HG02870 (cell line): ENCODE data around the gene PNPLA1.

Experiments used
- ATAC-seq: cut with Tn5 transposase; IDR thresholded peaks from one replicate; pipeline ENCODE4 v1.9.1; 2021; ENCODE audit warnings: mild to moderate bottlenecking, moderate library complexity; ENCODE audit not compliant: unreplicated experiment

The PNPLA1 gene, protein sequence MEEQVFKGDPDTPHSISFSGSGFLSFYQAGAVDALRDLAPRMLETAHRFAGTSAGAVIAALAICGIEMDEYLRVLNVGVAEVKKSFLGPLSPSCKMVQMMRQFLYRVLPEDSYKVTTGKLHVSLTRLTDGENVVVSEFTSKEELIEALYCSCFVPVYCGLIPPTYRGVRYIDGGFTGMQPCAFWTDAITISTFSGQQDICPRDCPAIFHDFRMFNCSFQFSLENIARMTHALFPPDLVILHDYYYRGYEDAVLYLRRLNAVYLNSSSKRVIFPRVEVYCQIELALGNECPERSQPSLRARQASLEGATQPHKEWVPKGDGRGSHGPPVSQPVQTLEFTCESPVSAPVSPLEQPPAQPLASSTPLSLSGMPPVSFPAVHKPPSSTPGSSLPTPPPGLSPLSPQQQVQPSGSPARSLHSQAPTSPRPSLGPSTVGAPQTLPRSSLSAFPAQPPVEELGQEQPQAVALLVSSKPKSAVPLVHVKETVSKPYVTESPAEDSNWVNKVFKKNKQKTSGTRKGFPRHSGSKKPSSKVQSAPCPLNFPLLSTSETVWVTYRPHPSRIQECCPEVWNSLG

DNA sequence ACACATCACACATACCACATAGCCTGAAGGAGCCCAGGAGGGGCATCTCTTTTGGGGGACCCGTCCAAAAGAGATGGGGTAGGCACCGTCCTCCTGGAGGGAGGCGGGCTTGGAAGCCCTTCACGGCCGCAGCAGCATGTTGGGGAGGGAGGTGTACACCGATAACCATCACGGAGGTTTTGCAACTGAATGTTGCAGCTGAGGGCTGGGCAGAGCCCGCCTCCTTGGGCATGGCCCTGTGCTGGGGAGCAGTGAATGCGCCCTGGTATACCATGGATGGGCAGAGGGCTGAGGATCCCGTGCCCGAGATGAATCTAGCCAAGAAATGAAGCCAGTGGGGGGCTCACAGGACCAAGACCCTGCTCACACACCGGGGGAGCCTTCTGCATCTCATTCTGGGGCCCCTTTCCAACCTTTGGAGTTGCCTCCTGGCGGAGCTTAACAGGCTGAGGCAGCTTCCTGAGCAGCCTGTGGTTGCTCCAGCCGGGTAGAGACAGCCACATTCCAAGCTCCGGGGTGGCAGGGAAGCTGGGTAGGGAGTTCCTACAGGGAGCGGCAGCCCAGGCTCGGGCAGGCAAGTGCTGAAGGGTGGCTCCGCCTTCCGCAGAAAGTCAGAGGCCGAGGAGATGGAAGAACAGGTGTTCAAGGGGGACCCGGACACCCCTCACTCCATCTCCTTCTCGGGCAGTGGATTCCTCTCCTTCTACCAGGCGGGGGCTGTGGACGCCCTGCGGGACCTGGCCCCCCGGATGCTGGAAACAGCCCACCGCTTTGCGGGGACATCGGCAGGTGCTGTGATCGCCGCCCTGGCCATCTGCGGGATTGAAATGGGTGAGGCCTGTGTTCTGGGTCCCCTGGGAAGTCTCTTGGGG is at the start of gene PNPLA1:
TSS of gene PNPLA1 (plus strand) at position 227 of the 872 bp plus-strand sequence. CDS start at position 627, 400 bp downstream.
- ATAC-seq: no peak

DNA sequence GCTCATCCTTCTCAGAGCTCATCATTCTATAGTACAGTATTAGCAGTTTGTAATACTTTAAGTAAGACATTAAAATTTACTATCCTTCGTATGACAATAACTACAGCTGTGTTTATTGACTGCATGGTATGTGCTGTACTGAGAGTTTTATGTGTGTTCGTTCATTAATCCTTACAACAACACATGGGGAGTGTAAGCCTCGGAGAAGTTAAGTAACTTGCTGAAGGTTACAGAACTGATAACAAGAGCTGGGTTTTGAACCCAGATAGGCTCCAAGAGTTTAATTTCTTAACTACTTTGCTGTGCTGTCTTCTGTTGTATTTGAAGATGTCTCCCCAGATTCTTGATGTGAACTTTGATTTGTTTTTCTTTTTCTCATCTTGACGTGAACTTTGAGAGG is 49.6 kb upstream of the PNPLA1 start:
- no peak for ATAC-seq

DNA sequence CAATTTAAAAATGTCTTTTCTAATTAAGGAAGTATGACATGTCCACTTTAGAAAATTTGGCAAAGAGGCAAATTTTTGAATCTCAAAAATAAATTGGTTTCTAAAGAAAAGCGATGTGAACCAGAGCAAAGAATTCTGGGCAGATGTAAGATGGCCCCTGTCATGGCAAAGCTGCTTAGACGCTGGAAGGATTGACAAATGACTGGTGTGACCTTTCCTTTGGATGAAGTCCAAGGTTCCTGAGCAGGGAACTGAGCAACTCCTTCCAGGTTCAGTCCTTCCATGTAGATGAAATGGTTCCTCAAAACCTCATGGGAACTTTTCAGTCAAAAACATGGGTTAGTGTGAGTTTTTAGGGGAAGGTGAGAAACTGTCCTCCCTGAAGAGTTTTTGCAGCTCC is 48.2 kb upstream of the PNPLA1 start:
- ATAC-seq: no peak

DNA sequence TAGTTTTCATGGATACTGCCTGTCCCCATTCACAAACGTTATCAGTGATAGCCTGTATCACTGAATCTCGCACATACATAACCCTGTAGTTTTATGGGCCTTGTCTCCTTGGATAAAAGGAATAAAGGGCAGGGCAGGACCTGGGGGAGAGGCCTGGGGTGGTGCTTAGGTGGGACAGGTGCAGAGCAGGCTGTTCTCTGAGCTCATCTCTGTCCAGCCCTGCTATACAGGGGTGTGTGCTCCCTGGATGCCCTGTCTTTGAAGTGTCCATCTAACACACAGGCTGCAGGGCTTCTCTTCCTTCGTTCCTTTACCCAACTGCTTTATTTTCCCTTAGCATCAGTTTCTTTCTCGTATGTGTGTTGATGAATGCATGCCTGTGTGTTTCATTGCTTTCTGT is 46.9 kb upstream of the PNPLA1 start:
- ATAC-seq: no peak

DNA sequence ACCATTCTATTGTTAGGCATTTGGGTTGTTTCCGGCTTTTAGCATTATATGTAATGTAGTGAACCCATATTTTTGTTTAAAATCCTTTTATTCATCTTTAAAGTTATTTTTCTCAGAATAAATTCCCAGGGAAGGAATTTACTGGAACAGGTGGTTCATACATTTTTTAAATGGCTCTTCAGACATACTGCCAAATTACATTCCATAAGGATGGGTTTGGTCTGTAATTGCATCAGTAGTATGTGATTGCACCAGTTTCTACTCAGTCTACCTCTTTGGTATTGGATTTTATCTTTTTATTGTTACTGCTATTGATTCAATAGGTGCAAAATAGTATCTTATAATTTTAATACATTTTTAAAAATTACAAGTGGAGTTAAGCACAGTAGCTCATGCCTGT is 46.2 kb upstream of the PNPLA1 start:
- ATAC-seq: no peak

DNA sequence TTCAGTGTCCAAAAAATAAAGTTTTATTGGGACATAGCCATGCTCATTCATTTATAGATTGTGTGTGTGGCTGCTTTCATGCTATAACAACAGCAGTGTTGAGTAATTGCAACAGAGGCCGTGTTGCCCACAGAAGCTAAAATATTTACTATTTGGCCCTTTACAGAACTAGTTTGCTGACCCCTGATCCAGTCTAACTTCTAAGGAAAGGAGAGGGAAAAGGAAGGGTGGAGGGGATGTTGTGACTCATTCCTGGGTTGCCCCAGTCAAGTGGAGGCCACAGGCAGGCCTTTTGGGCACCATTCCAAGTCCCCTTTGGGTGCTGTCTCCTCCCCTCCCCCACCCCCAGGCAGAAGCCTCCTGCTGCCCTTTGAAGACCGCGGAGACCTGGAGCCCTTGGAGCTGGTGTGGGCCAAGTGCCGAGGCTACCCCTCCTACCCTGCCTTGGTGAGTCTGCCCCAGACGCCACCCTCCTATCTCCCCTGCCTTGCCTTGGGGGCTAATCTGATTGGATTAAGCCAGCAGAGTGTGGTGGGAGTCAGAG is 44.9 kb upstream of the PNPLA1 start:
- no peak for ATAC-seq

DNA sequence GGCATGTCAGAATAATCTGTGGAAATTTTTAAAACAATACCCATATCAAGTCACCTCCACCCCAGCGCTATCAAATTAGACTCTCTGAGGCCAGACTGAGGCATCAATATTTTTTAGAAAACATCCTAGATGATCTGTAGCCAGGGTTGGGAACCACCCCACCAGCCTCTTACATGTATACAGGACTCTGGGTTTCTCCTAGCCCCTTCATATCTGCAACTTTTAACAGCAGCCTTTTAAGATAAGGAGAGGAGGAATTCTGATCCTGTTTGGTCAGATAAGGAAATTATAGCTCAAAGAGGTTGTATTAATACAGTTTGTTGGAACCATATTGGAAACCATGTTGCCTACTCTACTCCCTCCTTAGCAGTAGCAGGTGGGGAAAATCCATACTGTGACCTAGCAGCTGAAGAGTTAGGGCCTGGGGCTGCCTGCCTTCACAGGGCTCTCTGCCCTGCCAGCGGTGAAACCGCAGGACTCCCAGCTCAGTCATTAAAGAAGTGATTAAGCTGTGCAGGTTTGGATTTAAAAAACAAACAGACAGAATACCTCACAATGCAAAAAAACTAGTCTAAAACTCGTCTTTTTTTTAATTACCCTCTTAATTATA is 43.3 kb upstream of the PNPLA1 start:
- no peak for ATAC-seq

DNA sequence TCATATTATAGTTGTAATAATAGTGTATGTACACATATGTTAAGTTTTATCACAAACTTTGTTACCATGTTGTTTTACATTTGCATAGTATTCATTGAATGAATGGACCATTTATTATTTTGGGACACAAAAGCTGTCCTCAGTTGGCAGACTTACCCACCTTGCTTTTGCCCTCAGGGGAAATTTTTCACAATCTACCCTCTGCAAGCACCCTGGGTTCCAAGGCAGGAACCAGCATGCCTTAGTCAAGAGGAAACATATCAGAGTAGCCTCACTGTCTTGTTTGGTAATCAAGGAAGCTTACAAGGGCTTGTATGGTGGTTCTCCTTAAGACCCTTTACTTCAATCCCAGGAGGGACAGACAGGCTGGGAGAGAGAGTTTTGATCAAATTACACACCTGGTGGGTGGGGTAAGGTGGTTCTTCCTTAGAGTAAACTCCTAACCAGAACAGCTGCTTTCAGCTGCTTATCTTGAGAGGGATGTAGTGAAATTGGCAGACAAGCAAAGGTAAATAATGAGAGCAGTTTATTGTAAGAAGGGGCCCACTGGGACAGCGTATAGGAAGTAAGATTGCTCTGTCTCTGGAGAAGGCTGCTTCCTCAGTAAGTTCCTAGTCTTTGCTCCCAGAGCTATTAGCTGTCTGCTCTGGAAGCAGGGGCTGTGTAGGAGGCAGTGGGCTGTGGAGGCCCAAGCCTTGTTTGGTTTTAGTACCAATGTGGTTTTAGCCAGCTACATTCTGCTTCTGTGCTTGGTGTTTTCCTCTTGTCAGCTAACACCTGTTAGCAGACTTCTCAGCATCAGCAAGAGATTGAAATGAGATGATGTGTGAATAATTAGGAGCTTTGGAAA is 42.3 kb upstream of the PNPLA1 start:
- ATAC-seq: no peak

DNA sequence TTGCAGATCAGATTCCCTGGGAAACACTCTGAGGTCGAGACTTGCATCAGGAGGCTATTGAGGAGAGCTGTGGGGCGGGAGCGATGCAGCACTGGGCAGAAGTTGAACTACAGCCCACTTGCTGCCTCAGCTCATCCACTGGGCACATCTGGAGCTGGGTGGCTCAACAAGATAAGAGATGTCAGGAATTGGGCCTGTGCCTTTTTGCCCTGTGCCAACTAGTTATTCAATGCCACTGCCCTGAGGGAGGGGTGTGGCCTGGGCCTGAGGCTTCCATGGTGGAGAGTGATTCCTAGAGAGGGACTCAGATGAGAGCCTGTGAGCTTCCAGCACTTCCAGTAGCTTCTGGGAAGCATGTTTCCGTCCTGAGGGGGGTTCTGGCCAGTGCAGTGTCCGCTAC is 40.6 kb upstream of the PNPLA1 start:
- no peak for ATAC-seq

DNA sequence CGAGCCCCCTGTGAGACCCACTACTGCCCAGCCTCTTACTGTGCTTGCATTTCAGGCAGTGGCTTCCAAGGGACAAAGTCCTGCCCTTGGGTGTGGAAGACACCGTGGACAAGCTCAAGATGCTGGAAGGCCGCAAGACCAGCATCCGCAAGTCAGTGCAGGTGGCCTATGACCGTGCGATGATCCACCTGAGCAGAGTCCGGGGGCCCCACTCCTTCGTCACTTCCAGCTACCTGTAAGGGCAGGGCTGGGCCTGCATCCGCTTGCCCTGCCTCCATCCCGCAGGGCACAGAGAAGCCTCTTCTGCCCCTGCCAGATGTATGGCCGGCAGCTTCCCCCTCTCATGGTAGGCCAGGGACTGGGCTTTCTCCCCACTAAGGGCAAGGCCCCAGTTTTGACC is 39.5 kb upstream of the PNPLA1 start:
- ATAC-seq: no peak

DNA sequence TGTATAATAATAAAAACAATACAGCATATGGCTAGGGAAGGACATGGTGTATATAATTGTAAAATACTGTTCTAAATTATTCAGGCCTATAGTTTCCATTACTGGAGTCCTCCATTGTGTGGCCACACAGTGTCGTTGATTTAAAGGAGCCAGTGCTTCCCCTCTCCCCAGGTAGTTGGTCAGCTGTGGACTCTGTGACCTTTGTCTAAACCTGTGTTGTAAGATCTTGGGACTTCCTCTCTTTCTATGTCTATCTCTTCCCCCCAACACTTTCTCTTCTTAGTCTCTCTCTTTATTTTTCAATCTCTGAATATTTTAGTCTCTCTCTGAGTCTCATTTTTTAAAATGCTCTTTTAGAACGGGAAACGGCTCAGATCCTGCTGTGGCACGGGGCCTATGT is 37.7 kb upstream of the PNPLA1 start:
- no peak for ATAC-seq

DNA sequence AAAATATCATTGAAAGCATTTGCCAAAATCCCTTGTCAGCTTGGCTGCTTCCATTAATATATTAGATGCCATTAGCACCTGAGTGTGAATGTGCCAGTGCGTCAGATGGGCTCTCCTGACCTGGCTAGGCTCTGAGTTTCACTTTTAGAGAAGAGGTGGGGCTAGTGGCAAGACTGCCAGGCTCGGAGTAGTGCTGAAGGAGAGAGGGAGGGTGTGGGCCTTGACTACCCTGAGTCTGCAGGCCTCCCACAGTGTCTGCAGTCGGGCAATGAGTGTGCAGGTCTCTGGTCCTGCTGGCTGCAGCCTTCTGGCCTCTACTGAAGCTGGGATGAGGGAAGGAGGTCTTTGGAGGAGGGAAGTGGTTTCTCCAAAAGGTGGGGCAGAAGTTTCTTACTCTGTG is 34.6 kb upstream of the PNPLA1 start:
- no peak for ATAC-seq

DNA sequence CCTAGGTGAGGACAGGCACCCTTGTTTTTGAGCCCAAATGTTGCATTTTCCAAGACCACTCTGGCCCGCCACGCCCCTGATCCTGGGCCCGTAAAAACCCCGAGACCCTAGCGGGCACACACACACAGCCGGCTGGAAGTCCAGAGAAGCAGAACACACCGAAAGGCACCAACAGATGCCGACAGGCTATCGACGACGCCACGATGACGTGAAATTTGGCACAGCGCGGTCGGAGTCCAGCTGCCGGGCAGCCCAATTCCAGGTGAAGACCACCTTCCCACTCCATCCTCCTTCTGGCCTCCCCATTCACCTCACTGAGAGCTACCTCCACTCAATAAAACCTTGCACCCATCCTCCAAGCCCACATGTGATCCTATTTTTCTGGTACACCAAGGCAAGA is 34.0 kb upstream of the PNPLA1 start:
- no peak for ATAC-seq

DNA sequence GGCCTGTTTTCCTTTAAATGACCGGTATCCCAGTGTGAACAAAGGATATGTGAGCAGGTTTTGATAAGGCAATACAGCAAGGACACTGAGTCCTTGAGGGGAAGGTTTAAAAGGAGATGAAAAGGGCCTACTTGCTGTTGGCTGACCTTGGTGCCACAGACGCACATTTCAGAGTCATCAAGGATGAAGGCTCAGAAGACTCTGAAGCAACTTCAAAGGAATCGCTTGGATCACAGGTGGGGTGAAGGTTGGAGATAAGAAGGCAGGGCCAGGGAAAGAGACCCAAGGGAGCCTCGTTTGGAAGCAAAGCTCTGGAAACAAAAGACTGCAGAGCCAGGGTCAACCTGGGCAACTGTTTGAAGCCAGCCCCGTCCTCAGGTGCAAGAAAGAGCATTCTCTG is 30.1 kb upstream of the PNPLA1 start:
- ATAC-seq: no peak

DNA sequence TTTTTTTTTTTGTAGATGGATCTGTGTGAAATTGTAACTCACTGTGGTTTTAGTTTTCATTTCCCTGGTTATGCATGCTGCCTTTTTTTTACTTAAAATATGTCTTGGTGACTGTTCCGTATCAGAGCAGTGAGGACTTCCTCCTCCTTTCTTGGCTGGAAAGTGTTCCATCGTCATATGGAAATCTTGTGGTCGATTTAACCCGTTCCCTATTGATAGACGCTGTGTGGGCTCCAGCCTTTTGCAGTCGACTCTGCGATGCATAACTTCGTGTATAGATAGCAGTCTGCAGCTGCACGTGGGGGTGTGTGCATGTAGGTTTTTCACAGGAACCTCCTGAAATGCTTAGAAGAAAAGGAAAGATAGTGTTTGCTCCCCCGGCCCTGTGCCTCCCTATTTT is 28.1 kb upstream of the PNPLA1 start:
- no peak for ATAC-seq

DNA sequence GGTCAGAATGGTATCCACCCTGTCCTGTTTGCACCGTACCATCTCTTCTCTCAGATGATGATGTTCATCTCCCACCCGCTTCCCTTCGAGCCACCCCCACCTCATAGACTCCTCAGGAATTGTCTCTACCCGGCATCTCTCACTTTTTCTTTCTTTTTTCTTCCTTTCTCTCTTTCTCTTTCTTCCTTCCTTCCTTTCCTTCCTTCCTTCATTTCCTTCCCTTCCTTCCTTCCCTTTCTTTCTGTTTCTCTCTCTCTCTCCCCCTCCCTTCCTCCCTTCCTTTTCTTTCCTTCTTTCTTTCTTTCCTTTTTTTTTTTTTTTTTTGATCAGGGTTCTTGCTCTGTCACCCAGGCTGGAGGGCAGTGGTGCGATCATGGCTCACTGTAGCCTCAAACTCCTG is 27.7 kb upstream of the PNPLA1 start:
- no peak for ATAC-seq

DNA sequence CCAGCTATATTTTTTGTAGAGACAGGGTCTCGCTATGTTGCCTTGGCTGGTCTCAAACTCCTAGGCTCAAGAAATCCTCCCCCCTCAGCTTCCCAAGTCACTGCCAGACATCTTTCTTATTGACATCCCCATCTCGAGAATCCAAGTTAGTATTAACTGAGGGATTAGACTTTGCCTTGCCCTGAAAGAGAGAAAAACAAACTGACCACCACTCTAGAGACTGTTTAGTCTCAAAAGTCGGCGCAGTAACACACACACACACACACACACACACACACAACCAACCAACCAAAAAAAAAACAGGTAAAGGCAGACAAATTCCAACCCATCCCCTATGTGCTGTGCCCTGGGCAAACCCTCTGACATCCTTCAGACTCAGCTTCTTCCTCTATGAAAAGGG is 27.2 kb upstream of the PNPLA1 start:
- ATAC-seq: no peak

DNA sequence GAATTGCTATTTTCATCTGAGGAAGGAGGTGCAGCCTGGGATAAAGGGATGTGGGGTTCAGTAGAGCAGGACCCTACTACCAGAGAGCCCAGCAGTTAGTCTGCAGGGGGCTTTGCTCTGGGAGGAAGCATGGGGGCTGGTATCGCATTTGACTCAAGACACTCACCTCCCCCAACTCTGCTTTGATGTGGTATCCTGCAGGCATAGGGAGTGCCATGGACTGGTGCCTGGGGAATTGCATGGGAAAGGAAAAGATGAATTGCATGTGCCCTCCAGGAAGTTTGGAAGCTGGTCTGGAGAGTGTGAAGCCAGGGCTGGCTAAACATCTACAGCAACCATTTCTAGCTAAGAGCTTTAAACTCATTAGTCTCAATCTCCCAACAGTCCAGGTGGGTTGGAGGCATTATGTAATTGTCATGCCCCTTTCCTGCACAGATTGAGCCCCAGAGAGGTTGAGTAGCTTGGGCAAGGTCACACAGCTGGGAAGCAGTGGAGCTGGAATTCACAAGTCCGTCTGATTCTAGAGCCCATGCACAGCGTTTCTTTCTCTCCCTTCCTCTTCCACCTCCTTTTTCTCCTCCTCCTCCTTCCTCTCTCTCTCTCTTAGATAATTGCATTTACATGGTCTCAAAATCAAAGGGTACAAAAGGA is 26.2 kb upstream of the PNPLA1 start:
- ATAC-seq: no peak

DNA sequence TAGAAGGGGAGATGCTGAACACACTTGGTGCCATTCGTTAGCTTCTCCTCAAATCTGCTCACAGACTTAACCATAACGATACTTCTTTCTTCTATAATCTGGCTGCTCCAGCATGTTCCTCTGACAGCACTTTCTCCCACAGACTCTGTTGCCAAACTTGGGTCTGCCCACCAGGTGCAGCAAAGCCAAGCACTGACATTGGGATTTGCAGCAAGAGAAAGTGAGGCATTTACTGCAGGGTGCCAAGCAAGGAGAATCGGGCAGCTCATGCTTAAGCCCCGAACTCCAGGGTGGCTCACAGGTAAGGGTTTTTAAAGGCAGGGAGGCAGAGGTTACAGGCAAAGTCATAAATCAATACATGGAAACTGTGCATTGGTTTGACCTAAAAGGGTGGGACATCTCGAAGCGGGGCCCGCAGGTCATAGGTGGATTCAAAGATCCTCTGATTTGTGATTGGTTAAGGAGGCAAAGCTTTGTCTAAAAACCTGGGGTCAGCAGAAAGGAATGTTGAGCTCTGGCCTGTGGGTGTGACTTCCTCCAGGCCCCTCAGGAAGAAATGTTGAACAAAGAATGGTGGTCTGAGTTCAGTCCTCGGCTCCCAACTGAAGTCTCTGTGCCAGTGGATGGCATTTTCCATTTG is 25.1 kb upstream of the PNPLA1 start:
- ATAC-seq: no peak
